HG02870 (cell line): ENCODE results near the gene WDR59.
"Not testable (repeated sequence)": the region's sequence is repeated elsewhere in the genome, so short reads cannot be mapped to it uniquely, and the experiment has no call there.

Experiments used
- ATAC-seq: cut with Tn5 transposase; IDR thresholded peaks from one replicate; pipeline ENCODE4 v1.9.1; 2021; ENCODE audit warnings: mild to moderate bottlenecking, moderate library complexity; ENCODE audit not compliant: unreplicated experiment

The WDR59 gene

DNA sequence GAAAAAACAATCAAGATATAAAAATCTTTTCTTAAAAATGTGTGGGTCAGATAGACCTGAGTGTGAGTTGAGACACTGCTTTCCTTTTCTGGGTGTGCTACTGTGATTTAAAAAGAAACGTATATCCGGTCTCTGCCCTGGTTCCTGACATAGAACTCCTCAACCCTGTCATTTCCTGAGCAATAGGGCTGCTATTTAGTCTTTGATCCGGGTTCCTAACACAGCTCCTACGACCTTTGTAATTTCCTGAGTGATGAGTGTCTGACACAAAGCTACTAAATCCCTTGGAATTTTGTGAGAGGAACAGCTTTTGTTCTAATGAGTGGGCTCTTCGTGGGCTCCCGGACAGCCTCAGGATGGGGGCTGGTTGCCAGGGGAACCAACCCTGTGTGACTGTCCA is 116.4 kb downstream of the WDR59 start:
- no peak for ATAC-seq

DNA sequence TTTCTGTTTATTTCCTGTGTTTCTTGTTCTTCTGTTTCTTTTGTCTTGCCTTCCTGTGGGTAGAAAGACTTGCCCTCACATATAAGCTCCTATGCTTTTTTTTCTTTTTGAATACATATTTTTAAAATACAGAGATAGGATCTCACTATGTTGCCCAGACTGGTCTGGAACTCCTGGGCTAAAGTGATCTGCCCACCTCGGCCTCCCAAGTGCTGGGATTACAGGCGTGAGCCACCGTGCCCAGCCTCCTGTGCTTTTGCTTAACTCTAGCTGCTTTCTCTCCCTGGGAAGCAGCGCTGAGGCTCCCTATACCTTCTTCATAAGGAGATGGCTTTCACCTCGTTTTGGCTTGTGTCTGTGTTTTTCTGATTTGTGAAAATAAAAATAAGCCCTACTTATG is 116.9 kb downstream of the WDR59 start:
- no peak for ATAC-seq

DNA sequence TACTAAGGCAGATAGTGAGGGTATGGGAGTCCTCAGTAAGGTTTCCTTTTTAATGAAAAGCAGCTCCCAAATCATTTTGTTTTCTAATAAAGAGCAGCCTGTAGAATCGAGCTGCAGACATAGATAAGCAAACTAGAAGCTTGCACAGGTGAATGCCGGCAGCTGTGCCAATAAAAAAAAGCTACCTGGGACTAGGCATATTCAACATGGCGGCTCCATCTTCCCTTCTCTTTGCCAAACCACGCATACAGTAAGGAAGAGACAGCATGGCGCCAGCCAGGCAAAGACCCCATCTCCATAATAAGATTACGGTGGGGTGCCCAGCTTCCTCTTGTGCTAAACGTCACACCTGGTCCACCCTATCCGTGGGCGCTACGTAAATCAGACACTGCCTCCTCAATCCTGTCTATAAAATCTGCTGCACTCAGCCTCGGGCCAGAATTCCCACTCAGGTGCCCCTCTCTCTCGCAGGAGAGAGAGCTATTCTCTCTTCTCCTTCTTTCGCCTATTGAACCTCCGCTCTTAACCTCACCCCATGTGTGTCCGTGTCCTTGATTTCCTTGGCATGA is 117.6 kb downstream of the WDR59 start:
- ATAC-seq, result no peak

DNA sequence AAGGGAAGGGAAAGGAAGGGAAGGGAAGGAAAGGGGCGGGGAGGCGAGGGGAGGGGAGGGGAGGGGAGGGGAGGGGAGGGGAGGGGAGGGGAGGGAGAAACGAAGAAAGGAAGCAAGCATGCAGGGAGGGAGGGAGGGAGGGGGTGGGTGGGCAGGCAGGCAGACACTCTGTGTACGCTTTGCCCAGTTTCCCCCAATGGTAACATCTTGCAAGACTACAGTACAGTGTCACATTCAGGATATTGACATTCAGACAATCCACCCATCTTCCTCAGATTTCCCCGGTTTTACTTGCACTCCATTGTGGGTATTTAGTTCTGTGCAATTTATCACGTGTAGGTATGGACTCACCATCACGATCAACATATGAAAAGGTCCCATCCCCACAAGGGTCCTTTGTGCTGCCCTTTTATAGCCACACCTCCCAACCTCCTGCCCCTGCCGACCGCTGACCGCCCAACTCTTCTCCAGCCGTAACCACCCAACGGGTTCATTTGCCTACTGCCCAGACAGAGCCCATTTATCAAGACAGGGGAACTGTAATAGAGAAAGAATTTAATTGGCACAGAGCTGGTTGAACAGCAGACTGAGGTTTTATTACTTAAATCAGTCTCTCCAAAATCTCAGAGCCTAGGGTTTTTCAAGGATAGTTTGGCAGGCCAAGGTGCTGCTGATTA is 118.9 kb downstream of the WDR59 start:
- no peak for ATAC-seq

DNA sequence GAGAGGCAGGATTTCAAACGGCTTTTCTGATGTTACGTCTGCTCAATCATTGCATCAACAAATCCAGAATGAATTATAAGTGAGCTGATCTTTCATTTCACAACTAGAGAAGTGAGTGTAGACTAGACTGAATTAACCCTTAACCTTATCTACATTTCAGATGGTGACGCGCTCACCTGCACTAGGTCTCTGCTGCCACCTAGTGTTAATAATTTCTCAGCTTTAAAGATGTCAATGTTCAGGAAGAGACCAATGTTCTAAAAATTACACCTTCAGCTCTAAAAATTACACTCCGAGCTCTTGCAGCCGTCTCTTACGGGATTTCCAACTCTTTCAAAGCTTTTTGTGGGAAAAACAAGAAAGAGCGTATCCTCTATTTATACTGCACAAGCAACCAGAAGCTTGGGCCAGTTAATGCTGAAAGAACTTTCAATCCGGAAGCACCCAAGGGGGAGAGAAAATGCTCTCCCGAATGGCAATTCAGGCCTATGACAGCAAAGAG is 122.1 kb downstream of the WDR59 start:
- no peak for ATAC-seq

DNA sequence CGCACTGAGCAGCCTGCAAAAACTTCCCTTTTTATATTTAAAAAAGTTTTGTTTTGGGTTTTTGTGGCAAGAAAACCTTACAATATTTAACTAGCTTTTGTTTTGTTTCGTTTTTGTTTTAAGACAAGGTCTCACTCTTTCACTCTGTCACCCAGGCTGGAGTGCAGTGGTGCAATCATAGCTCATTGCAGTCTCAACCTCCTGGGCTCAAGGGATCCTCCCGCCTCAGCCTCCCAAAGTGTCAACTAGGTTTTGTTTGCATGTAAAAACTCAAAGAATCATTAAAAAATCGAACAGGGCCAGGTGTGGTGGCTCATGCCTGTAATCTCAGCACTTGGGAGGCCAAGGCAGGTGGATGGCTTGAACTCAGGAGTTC is 132.4 kb downstream of the WDR59 start:
- no peak for ATAC-seq

DNA sequence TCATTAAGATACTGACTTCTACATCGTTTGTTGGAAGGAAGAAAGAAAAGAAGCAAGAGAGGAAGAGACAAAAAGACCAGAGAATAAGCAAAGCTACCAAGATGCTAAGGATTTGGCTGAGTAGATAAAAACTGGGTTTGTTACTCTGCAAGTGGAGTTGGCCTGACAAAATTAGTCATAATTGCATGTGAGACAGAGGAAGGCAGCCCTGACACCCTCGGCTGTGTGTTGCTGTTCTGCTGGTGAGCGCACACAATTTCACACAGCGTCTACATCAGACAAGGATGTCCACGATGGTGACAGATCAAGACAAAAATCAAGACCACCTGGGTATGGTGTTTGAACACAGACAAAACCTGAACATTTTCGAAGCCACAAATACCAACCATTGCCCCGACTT is 134.9 kb downstream of the WDR59 start:
- no peak for ATAC-seq

DNA sequence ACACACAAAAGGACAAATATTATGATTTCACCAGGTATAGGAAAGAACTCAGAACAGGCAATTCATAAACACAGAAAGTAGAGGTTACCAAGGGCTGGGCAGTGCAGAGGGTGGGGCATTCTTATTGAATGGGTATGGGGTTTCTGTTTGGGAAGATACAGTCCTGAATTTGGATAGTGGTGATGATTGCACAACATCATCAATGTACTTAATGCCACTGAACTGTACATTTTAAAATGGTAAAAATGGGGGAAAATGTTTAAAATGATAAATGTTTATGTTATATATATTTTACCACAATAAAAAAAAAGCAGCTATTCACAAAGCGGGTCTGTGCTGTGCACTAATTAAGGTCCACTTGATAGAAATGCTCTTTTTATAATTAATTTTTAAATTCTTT is 137.7 kb downstream of the WDR59 start:
- ATAC-seq, result peak; percentile 29

DNA sequence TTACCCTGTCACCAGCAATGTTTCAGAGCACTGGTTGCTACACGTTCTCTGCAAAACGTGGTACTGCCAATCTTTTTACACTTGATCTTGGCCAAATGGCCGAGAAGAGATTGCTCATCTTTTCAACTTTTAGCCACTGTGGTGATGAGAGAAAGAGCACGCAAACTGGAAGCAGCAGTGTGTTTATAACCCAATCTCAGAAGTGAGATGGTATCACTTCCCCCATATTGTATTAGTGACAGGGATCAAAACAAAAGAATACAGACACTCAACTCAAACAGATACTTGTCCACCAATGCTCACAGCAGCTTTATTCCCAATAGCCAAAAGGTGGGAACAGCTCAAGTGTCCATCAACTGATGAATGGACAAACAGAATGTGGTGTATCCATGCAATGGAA is 138.2 kb downstream of the WDR59 start:
- peak; percentile 85 for ATAC-seq

DNA sequence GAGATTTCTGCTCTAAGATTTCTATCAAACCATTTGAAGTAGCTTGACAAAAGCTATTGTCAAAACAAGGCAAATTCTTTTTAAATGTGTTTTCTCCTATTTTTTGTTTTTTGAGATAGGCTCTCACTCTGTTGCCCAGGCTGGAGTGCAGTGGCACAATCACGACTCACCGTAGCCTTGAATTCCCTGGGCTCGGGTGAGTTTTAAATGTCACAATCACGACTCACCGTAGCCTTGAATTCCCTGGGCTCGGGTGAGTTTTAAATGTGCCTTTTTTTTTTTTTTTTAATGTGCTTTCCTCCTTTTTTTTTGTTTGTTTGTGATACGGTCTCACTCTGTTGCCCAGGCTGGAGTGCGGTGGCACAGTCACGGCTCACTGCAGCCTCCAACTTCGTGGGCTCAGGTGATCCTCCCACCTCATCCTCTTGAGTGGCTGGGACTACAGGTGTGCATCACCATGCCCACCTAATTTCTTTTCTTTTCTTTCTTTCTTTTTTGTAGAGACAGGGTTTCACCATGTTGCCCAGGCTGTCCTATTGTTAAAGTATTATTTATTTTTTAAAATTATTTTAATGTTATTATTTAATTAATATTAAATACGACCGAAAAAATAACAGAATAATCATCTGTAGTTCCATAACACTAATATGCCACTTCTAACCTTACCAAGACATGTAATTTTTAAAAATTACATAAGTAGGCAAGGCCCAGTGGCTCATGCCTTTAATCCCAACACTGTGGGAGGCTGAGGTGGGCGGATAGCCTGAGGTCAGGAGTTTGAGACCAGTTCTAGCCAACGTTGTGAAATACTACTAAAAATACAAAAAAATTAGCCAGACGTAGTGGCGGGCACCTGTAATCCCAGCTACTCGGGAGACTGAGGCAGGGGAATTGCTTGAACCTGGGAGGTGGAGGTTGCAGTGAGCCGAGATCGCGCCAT is 140.6 kb downstream of the WDR59 start:
- no peak for ATAC-seq

DNA sequence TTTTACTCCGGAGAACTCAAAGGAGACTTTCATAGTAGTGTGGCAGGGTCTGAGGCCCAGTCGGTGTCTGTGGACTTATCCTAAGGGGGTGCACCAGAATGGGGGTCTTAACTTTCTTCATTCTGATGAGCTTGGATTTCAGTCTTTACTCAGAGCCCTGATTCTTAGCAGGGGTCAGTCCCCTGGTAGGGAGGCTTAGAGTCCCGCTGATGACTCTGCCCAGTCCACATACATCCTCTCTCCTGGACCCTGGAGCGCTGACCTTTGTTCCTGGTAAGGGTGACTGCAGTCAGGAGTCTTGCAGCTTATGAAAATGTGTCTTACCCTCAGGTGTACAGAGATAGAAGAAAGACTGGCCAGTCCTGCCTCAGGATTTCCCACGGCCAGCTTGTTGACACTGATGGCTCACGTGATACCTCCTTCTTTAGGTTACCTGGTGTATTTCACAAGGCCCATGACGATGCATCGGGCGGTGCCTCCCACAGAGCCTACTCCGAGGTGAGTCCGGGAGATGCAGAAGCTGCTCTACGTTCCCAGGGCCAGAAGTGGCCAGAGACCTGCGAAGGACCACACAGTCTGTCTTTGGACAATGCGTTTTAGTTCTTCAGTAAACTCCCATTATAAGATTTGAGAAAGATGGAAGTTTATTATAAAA is 141.4 kb downstream of the WDR59 start:
- ATAC-seq, result not testable (repeated sequence)

DNA sequence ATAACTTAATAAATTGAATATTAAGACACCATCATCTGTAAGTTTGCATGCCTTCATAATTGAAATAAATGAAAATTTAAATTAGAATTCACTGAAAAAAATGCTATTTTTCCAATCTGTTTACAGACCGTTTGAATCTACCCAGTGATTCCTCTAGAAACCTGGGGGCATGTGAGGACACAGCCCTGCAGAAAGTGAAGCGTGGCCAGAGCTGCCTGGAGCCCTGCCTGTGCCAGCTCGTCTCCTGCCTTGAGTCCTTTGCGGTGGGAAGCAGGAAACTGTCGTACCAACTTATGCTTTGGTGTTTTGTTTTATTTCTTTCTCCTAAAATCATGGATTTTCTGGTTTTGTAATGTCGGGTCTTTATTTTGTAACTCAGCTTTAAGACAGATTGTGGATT is 142.5 kb downstream of the WDR59 start:
- ATAC-seq, result no peak

DNA sequence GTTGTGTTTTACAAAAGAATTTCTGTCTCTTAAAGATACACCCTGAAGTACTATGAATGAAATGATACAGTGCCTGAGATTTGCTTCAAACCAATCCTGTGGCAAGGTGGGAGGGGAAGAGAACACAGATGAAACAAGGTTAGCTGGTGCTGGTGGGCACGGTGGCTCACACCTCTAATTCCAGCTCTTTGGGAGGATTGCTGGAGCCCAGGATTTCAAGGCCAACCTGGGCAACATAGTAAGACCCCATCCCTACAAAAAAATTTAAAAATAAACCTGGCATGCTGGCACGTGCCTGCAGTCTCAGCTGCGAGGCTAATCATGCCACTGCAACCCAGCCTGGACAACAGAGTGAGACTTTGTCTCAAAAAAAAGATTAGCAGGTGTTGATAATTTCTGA is 143.0 kb downstream of the WDR59 start:
- ATAC-seq, result no peak

DNA sequence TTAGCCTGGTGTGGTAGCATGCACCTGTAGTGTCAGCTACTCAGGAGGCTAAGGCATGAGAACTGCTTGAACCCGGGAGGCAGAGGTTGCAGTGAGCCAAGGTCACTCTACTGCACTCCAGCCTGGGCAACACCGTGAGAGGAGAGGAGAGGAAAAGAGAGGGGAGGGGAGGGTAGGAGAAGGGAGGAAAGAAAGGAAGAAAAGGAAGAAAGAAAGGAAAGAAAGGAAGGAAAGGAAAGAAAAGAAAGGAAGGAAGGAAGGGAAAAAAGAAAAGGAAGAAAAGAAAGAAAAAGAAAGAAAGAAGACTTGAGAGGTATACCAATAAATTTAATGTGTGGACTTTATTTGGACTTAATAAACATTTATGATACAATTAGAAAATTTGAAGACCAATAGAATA is 143.5 kb downstream of the WDR59 start:
- no peak for ATAC-seq

DNA sequence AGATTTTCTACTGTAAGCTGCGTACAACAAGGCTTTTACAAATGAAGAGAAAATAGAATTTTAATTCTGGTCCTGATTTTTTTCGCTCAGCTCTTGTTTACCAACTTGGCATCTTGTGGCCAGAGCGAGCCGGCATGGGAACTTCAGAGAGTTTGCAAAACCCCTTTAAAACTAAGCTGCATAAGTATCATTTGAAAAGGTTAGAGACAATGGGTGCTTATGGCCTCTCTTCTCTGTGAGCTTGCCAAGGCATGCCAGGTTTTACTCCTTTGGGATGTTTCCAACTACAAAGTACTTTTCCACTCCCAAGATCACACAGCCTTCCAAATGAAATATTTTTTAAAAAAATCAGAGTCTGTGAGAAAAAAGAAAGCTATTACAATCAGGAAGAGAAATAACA is 147.9 kb downstream of the WDR59 start:
- ATAC-seq, result no peak

DNA sequence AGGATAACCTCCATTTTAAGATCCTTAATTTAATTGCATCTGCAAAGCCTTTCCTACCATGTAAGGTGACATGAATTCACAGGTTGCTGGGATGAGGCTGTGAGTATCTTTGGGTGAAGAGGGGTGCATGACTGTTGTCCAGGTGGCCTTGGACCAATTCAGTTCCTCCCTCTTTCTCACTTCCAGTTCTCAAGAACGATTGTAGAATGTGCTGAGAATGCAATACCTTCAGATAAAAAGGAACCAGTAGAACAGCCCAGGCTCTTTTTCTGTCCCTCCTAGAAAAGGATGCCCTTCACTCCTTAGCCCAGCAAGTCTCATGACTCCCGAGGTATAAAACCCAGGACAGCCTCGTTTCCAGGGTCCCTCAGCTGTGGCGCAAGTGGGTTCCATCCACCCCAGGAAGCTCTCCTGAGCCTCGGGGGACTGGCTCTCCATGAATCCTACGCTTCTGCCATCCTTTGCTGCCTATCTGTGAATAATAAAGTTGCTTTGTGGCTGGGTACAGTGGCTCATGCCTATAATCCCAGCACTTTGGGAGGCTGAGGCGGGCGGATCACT is 148.7 kb downstream of the WDR59 start:
- no peak for ATAC-seq

DNA sequence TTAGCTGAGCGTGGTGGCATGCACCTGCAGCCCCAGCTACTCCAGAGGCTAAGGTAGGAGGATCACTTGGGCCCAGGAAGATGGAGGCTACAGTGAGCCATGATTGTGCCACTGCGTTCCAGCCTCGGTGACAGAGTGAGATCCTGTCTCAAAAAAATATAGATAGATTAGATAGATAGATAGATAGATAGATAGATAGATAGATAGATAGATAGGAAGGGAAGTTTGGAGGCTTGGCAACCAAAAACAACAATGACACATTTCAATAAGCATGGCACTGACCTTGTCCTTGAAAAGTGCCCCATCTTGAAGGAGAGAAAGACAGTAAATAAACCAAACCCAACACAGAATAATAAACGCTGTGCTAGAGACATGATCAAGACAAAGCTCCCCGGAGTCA is 152.7 kb downstream of the WDR59 start:
- no peak for ATAC-seq

DNA sequence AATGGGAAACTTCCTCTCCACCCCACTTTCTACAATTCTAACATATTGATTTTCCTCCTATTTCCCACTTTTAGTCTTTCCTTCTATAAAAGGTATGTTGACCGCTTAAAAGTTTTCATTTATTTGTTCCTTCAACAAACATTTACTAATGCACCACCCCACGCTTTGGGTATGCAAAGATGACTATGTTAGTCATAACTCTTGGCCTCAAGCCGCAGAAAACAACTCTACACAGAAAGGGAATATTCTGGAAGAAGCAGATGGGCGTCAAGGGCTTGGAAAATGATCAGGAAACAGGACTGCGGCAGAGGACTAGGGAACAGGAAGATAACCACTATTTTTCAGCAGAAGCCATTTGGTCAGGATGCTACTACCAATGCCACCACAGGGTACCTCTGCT is 153.5 kb downstream of the WDR59 start:
- ATAC-seq, result no peak

DNA sequence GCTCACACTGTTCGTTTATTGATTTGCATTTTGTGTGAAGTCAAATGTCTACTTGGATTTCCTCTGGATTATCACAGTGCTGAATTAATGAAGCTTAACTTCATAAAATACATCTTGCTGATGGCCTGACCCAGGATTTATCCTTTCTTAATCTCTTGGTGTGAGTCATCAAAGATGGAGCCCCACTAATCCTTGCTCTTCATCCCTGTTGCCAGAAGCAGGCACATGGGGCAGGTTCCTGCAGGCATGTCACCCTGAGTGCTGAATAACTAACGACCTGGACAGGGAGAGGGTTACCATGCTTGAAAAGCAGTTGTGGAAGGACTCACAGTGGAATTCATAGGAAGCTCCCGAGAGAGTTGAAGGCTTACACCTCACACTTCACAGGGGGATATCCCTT is 154.3 kb downstream of the WDR59 start:
- no peak for ATAC-seq

DNA sequence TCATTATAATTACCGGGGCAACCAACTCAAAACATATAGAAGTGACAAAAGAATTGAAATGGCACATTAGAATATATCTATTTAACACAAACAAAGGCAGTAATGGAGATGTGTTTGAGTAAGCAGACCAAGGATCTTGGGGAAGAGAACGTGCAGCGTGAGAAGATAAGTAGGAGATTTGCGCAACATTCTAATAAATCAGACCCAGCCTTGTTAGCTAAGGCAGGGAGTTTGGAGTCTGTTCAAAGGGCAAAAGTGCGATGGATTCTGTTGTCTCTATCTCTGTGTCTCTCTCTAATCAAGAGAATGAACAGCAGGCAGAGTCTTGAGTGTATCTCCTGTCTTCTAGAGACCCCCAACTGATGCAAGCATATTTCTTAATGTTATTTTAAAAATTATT is 155.3 kb downstream of the WDR59 start:
- ATAC-seq, result no peak

DNA sequence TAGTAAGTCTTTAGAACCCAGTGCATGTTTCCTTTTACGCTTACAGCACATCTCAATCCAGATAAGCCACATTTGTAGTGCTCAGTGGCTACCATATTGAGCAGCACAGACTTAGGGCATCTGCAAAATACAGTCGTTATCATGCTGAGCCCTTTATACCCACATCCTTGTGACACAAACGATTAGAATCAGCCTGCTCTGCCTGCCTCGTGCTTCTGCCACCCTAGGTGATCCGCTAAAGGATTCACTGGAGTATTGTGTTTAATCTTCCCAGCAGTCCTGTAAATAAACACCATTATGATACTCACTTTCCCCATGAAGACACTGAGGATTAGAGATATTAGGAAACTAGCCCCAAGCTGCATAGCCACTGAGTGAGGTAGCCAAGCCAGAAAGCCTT is 159.0 kb downstream of the WDR59 start:
- ATAC-seq, result no peak
